Measurements from ENCODE around the gene LRFN5.

DNA sequence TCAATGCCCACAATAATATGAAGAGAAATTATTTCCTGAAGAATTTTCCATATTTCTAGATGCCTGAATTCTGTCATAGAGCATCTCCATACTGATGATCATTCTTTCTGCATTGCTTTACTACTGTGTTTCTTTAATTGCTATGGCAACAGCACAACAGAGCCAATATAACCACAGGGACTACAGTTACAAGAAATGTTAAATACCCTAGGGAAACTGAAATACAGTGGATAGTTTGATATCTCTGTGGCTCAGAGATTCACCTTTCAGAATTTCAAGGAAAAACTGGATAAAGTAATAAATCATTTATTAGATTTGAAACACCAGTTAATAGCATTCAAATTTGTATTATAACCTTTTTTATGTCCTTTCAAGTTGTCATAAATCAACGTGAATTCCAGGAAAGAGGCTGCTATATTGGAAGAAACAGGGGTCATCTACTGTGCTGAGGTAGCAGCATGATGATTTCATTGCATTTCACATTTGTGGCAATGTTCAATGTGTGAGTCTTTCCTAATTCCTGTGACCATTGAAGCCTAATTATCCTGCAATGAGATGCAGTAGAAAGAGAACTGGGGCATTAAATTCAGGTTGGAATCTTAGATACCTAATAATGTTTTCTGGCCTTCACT lies 267.1 kb downstream of the LRFN5 start:
- TF ChIP-seq, protein P1, sequence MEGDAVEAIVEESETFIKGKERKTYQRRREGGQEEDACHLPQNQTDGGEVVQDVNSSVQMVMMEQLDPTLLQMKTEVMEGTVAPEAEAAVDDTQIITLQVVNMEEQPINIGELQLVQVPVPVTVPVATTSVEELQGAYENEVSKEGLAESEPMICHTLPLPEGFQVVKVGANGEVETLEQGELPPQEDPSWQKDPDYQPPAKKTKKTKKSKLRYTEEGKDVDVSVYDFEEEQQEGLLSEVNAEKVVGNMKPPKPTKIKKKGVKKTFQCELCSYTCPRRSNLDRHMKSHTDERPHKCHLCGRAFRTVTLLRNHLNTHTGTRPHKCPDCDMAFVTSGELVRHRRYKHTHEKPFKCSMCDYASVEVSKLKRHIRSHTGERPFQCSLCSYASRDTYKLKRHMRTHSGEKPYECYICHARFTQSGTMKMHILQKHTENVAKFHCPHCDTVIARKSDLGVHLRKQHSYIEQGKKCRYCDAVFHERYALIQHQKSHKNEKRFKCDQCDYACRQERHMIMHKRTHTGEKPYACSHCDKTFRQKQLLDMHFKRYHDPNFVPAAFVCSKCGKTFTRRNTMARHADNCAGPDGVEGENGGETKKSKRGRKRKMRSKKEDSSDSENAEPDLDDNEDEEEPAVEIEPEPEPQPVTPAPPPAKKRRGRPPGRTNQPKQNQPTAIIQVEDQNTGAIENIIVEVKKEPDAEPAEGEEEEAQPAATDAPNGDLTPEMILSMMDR (IDR thresholded peaks at IDR 0.05; ENCODE audit: low read depth, low read length, poor library complexity, severe bottlenecking): no peak
- TF ChIP-seq EZH2phosphoT487 (IDR thresholded peaks at IDR 0.05; ENCODE audit: borderline replicate concordance, low read length): no peak
